Epithelial cell of proximal tubule (primary cell): Measurements from ENCODE around the gene ZNF831. TPM values are rescaled to one million over a fixed set of nuclear protein-coding genes. Genes with fewer than 3 reads are reported as not detected.

ENCODE experiments used
- DNase-seq: peaks from one replicate; pipeline ENCODE4 v3.0.0-alpha.2; 2011; ENCODE audit warnings: low read depth
- H3K4me3 ChIP-seq: 2 replicates; pipeline ENCODE4 v1.5.1; 2011; ENCODE audit warnings: low read depth, mild to moderate bottlenecking, low read length
- CTCF ChIP-seq: conservative IDR thresholded peaks from 2 replicates; pipeline ENCODE4 v1.5.1; 2012; ENCODE audit warnings: low read depth, mild to moderate bottlenecking, low read length
- total RNA-seq: library from RNA; depleted of rRNA; stranded (reverse); fragments of >200 nt; gene quantifications from 2 replicates; pipeline ENCODE4 v1.2.3, GENCODE V29; 2015

Gene ZNF831
- total RNA-seq, 1 donor from 2014 or later: not detected

DNA sequence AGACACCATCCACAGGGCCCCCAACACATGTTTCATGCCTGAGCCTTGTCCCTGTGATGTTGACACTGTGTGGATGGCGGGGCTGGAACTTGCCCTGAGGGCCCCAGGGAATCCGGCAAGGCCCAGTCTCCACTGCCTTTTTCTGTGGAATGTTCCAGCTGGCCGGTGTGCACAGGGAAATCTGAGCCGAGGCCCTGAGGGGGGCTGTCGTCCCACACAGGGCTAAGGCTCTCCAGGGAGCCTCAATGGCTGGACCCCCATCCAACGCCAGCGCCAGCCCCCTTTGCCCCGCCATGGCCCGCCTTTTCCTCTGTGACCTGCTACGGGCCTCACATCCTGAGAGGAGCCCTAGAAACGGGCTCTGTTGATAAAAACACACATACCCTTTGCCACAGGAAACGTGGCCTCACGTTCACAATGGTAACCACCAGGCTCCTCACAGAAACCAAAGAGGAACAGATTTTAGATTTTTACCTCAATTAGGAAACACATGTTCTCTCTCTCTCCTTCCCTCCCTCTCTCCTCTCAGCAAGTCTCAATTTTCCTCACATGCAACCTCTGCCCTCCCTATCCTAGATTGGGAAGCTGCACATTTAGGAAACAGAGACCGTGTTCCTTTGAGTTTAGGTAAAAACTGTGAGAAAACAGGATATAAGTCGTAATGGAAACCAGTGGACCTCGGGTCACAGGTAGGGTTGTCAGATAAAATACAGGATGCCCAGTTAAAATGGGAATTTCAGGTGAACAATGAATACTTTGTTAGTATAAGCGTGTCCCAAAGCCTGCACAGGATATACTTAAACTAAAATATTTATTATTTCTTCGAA lies 13.7 kb upstream of the ZNF831 start:
- DNase-seq: no peak
- no peak for TF ChIP-seq CTCF
- no peak overlapping the region for H3K4me3 ChIP-seq

DNA sequence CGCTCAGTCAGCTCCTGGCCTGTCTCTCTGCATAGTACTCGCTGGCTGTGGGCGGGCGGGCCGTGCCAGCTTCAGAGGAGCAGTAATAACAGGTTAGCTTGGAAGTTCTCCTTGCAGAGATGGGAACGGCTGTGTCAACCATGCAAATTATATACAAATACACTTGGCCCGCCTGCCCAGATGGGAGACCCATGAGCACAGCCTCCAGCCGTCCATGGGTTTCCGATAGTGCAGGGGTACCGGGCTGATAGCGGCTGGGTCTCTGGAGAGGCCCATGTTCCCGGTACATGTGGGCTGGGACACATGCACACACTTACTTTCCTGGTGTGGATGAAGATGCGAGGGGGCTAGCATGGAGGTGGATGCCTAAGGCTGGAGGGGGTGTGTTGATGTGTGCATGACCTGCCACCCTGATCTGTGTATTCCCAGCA lies 12.8 kb upstream of the ZNF831 start:
- TF ChIP-seq CTCF: no peak
- H3K4me3 ChIP-seq: no peak overlapping the region
- DNase-seq: no peak

- no peak for TF ChIP-seq CTCF
Observed at GRCh38 chr20:59151391-59151790, 12.2 kb upstream of the ZNF831 start.

GRCh38 chr20:59151820-59152219 lies 11.8 kb upstream of the ZNF831 start:
- H3K4me3 ChIP-seq: no peak overlapping the region
- DNase-seq: no peak
- no peak for TF ChIP-seq CTCF

More at GRCh38 chr20:59151391-59151790, 12.2 kb upstream of the ZNF831 start:
- no peak overlapping the region for H3K4me3 ChIP-seq
- no peak for DNase-seq

- DNase-seq: no peak
Observed at GRCh38 chr20:59152559-59153354, 10.9 kb upstream of the ZNF831 start.

DNA sequence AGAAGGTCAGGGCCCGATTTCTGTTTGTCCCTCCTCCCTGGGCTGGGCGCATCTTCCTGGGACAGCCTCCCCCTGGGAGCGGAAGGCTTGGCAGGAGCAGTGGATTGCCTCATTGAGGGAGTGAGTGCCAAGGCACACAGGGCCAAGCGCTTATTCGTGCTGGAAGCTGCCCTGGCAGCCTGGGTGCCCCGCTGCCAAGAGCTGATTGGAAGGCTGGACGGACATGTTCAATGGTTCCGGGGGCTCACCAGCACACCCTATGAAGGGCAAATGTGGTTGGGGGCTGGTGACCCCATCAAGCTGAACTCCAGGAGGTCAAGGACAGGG lies 10.3 kb upstream of the ZNF831 start:
- no peak for DNase-seq
- no peak overlapping the region for H3K4me3 ChIP-seq
- TF ChIP-seq CTCF: no peak

More at GRCh38 chr20:59152559-59153354, 10.9 kb upstream of the ZNF831 start:
- no peak overlapping the region for H3K4me3 ChIP-seq
- no peak for TF ChIP-seq CTCF
